SJCRH30 (cell line): ENCODE data around the gene CD320. TPM values are rescaled to one million over a fixed set of nuclear protein-coding genes. Genes with fewer than 3 reads are reported as not detected.

ENCODE experiments used
- DNase-seq, 2 experiments: peaks; one replicate each; pipeline ENCODE4 v3.0.0-alpha.2; 2015 to 2020
- H3K27ac ChIP-seq: fragments of 250-450 bp; sonication (Bioruptor Pico); 2 replicates; pipeline ENCODE4 v1.5.1; 2020; ENCODE audit warnings: mild to moderate bottlenecking, moderate library complexity
- H3K27me3 ChIP-seq: fragments of 250-450 bp; sonication (Bioruptor Pico); 2 replicates; pipeline ENCODE4 v1.5.1; 2020; ENCODE audit warnings: mild to moderate bottlenecking, moderate library complexity
- H3K36me3 ChIP-seq: fragments of 250-450 bp; sonication (Bioruptor Pico); 2 replicates; pipeline ENCODE4 v1.5.1; 2020; ENCODE audit warnings: mild to moderate bottlenecking, moderate library complexity
- H3K4me1 ChIP-seq: fragments of 250-450 bp; sonication (Bioruptor Pico); 2 replicates; pipeline ENCODE4 v1.5.1; 2020; ENCODE audit warnings: mild to moderate bottlenecking, moderate library complexity
- H3K4me3 ChIP-seq: fragments of 250-450 bp; sonication (Bioruptor Pico); 2 replicates; pipeline ENCODE4 v1.5.1; 2020; ENCODE audit warnings: mild to moderate bottlenecking, moderate library complexity
- H3K9me3 ChIP-seq: fragments of 250-450 bp; sonication (Bioruptor Pico); replicated peaks from 2 replicates; pipeline ENCODE4 v1.5.1; 2020; ENCODE audit warnings: mild to moderate bottlenecking, moderate library complexity
- total RNA-seq: library from RNA; depleted of rRNA; stranded (reverse); fragments of >200 nt; shearing (Covaris generic); gene quantifications from 2 replicates; pipeline ENCODE4 v1.2.3, GENCODE V29; 2014; rRNA removed

The CD320 gene
- total RNA-seq, 1 experiment from 2014 or later: 44.2 TPM

DNA sequence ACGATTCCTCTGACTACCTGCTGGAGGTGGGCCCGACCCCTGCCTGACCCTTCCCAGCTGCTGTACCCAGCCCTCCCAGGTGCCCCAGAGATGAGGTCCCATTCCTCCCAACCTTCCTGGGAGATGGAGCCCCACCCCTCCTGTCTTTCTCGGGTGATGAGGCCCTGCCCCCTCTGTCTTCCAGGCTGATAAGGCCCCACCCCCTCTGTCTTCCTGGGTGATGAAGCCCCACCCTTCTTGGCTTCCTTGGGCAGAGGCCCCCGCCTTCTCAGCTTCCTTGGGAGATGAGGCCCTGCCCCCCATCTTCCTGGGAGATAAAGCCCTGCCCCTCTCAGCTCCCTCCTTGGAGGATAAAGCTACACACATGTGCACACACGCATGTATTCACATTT, 51.1 kb downstream of the CD320 start:
- Histone ChIP-seq H3K9me3 (no peaks in the 10 kb centered on the region), H3K4me1 (no peaks in the 10 kb centered on the region), H3K27me3 (no peaks in the 10 kb centered on the region), H3K27ac (no peak overlapping the region), H3K4me3 (no peak overlapping the region), H3K36me3 (no peaks in the 10 kb centered on the region)
- no peak for DNase-seq

DNA sequence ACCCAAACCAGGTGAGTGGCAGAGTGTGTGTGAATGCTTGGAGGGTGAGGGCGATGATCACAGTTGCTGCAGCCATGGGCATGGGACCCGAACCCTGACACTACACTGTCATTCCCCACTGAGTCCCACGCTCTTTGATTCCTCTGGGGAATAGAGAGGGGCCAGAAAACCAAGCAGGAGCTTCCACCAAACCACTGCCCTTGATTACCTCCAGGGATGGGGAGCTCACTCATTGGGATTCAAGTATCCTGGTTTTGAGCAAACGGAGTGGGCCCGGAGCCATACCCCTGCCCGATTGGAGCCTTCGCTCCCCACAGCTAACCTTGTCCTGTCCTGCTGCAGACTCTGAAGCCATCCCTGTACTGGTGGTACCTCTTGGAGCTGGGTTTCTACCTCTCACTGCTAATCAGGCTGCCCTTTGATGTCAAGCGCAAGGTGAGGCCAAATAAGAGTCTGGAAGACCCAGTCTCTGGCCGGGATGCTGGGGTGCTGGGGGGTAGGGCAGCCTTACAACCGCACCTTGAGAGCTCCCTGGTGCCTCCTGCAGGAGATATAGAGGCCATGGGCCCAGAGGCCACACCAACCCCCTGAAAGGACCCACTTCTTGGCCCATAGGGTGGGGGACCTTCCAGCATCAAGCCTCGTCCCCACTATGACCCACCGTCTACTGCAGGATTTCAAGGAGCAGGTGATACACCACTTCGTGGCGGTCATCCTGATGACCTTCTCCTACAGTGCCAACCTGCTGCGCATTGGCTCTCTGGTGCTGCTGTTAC, 51.7 kb downstream of the CD320 start:
- H3K27me3 ChIP-seq: no peaks in the 10 kb centered on the region
- no peaks in the 10 kb centered on the region for H3K4me1 ChIP-seq
- H3K4me3 ChIP-seq: no peak overlapping the region
- H3K27ac ChIP-seq: no peak overlapping the region
- DNase-seq: no peak
- H3K36me3 ChIP-seq: no peaks in the 10 kb centered on the region
- H3K9me3 ChIP-seq: no peaks in the 10 kb centered on the region

DNA sequence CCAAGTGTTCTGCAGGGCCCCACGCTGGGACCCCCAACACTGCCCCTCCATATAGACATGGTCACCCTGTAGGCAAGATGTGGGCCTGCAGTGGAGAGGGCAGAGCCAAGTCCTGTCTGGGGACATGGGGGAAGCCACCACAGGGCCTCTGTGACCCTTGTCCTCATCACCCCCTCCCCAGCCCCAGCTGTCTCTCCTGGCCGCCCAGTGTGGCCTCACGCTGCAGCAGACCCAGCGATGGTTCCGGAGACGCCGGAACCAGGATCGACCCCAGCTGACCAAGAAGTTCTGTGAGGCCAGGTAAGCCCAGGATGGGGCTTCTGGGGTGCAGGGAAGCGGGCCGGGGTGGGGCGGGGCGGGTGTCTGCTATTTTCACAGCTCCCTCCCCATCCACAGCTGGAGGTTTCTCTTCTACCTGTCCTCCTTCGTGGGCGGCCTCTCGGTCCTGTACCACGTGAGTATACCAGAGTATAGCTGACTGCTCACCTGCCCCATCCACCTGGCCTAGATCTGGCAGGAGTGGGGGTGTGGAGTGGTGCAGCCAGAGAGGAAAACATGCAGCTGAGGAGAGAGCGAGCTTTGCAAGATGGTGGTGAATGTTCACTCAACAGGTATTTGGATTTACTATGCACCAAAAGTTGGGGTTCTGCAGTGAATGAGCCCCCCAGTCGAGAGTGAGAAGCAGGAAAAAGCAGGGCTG, 52.6 kb downstream of the CD320 start:
- Histone ChIP-seq H3K27ac (no peak overlapping the region), H3K27me3 (no peaks in the 10 kb centered on the region), H3K36me3 (no peaks in the 10 kb centered on the region), H3K4me3 (no peak overlapping the region), H3K4me1 (no peaks in the 10 kb centered on the region), H3K9me3 (no peaks in the 10 kb centered on the region)
- DNase-seq: no peak

DNA sequence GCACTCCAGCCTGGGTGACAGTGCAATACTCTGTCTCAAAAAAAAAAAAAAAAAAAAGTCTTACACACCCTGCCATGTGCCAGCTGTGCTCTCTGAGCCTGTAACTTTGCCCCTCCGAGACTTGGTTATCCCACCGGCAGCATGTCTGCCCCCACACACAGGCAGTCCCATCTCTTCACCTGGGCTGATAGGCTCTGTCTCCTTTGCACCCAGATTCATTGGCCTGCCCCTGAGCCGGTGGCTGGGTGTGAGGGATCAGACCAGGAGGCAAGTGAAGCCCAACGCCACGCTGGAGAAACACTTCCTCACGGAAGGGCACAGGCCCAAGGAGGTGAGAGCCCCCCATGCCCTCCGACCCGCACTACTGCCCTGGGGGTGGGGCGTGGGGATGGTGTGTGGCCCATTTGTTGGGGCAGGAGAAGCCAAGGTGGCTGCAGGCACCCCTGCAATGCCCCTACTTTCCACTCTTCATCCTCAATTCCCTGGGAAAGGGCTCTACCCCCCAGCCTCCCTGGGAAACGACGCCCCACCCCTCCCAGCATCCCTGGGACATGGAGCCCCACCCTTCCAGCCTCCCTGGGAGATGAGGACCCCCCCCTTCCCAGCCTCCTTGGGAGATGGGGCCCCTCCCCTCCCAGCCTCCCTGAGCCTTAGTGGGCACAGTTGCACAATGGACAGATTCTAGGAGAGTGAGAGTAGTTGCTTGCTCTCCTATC, 53.7 kb downstream of the CD320 start:
- no peak for DNase-seq
- Histone ChIP-seq H3K4me3 (no peak overlapping the region), H3K27ac (no peak overlapping the region), H3K27me3 (no peaks in the 10 kb centered on the region), H3K9me3 (no peaks in the 10 kb centered on the region), H3K4me1 (no peaks in the 10 kb centered on the region), H3K36me3 (no peaks in the 10 kb centered on the region)

GRCh38 chr19:8253678-8254077, 54.5 kb downstream of the CD320 start:
- Histone ChIP-seq H3K27ac (no peak overlapping the region), H3K27me3 (no peaks in the 10 kb centered on the region), H3K36me3 (no peaks in the 10 kb centered on the region), H3K9me3 (no peaks in the 10 kb centered on the region), H3K4me1 (no peaks in the 10 kb centered on the region), H3K4me3 (no peak overlapping the region)
- DNase-seq: no peak

DNA sequence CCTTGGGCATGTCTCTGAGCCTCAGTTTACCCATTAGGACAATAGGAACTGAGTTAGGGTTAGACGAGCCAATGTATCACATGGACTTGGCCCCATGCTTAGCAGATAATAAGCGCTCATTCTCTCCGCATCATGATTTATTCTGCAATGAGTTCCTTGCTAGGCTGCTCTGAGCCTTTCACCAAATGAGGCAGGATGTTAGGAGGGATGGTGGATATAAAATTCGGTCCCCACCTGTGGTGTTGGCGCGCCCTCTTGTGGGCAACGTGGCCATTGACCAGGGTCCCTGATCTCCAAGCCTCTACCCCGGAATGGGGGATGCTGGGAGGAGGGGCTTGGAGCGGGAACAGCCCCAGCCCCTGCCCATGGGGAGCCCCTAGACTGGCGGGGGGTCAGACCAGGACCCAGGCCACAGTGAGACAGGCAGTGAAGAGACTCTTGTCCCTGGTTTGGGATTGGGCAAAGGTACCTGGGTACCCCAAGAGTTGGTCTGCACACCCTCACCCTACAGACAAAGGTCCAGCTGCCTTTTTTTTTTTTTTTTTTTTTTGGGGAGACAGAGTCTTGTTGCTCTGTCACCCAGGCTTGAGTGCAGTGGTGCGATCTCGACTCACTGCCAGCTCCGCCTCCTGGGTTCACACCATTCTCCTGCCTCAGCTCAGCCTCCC, 55.1 kb downstream of the CD320 start:
- Histone ChIP-seq H3K9me3 (no peaks in the 10 kb centered on the region), H3K27ac (no peak overlapping the region), H3K4me1 (no peaks in the 10 kb centered on the region), H3K36me3 (no peaks in the 10 kb centered on the region), H3K4me3 (no peak overlapping the region), H3K27me3 (no peaks in the 10 kb centered on the region)
- peak; percentile 78 to 89 for DNase-seq

Other genes starting within 250 kb of the CD320 start
- gene FBN3, start 158.8 kb downstream of the CD320 start, total RNA-seq: 0.02 TPM in 1 of 2 replicates, not detected in the other
- gene CERS4, start 99.0 kb downstream of the CD320 start, total RNA-seq: 9.3 and 9.9 TPM in 2 replicates
- 25.6 and 40.7 TPM in 2 replicates for gene NDUFA7, start 13.0 kb upstream of the CD320 start, total RNA-seq
- 651 and 901 TPM in 2 replicates for gene RPS28, start 13.1 kb upstream of the CD320 start, total RNA-seq
- gene KANK3, start 34.9 kb upstream of the CD320 start, total RNA-seq: 0.04 TPM in 1 of 2 replicates, not detected in the other
- 0.10 and 0.59 TPM in 2 replicates for gene ANGPTL4, start 55.8 kb upstream of the CD320 start, total RNA-seq
- gene RAB11B, start 82.0 kb upstream of the CD320 start, total RNA-seq: 15.9 and 17.7 TPM in 2 replicates
- gene MARCHF2, start 104.9 kb upstream of the CD320 start, total RNA-seq: 0.55 and 2.8 TPM in 2 replicates
- gene HNRNPM, start 136.6 kb upstream of the CD320 start, total RNA-seq: 191 and 195 TPM in 2 replicates
- gene PRAM1, start 194.3 kb upstream of the CD320 start, total RNA-seq: not detected in 2 replicates
- gene ZNF414, start 205.8 kb upstream of the CD320 start, total RNA-seq: 3.1 and 4.7 TPM in 2 replicates